GM13977 (cell line): ENCODE results near the gene EPM2A.

Experiments
- DNase-seq: peaks from one replicate; pipeline ENCODE4 v3.0.0; 2012; ENCODE audit warnings: low spot score
- CTCF ChIP-seq: IDR thresholded peaks from 2 replicates; pipeline ENCODE4 v1.5.1; 2012; ENCODE audit warnings: mild to moderate bottlenecking, control low read depth; ENCODE audit not compliant: insufficient read depth; ENCODE audit errors: extremely low read depth, missing control alignments
- in situ Hi-C: fragments of 300-500 bp; cut with MboI; formaldehyde crosslinking; loops from one replicate; pipeline ENCODE4 v1.12.0; 2022; ENCODE audit warnings: low sequenced_read_pairs, low pct_unique_long_range_greater_than_20kb, mixed read lengths, inconsistent platforms; ENCODE audit not compliant: unreplicated experiment

The EPM2A gene

GRCh38 chr6:145608850-145609249 is 126.5 kb downstream of the EPM2A start:
- in situ Hi-C loops = no loop called here
- DNase-seq = no peak
- TF ChIP-seq CTCF = no peak

- TF ChIP-seq CTCF = no peak
- no peak for DNase-seq
- in situ Hi-C loops = no loop called here
Observed at GRCh38 chr6:145603991-145604390, 131.3 kb downstream of the EPM2A start.

GRCh38 chr6:145603424-145603833 is 131.9 kb downstream of the EPM2A start:
- no peak for DNase-seq
- TF ChIP-seq CTCF = no peak
- in situ Hi-C loops = no loop called here

- in situ Hi-C loops = no loop called here
- no peak for TF ChIP-seq CTCF
Observed at GRCh38 chr6:145602726-145603326, 132.5 kb downstream of the EPM2A start.

GRCh38 chr6:145601397-145601796 is 133.9 kb downstream of the EPM2A start:
- DNase-seq = no peak
- TF ChIP-seq CTCF = no peak
- in situ Hi-C loops = no loop called here

More at GRCh38 chr6:145602726-145603326, 132.5 kb downstream of the EPM2A start:
- DNase-seq = no peak

GRCh38 chr6:145600299-145600698 is 135.0 kb downstream of the EPM2A start:
- in situ Hi-C loops = no loop called here
- no peak for TF ChIP-seq CTCF
- no peak for DNase-seq
